GM18511 (cell line): Measurements from ENCODE around the gene STK17A.
"Not testable (repeated sequence)": the region's sequence is repeated elsewhere in the genome, so short reads cannot be mapped to it uniquely, and the experiment has no call there.

ENCODE experiments used
- ATAC-seq: cut with Tn5 transposase; IDR thresholded peaks from one replicate; pipeline ENCODE4 v1.9.1; 2021; ENCODE audit warnings: mild to moderate bottlenecking, moderate library complexity; ENCODE audit not compliant: unreplicated experiment

The STK17A gene

GRCh38 chr7:43593010-43593409, 10.1 kb downstream of the STK17A start:
- ATAC-seq: no peak

GRCh38 chr7:43594020-43594419, 11.1 kb downstream of the STK17A start:
- ATAC-seq: no peak

- not testable (repeated sequence) for ATAC-seq
These were observed 13.5 kb downstream of the STK17A start for GRCh38 chr7:43596426-43596825.

GRCh38 chr7:43600056-43600455, 17.1 kb downstream of the STK17A start:
- no peak for ATAC-seq

- ATAC-seq: no peak
These were observed 19.3 kb downstream of the STK17A start for GRCh38 chr7:43602256-43602655.

- no peak for ATAC-seq
These were observed 21.3 kb downstream of the STK17A start for GRCh38 chr7:43604251-43604650.

GRCh38 chr7:43609097-43609496, 26.2 kb downstream of the STK17A start:
- no peak for ATAC-seq

GRCh38 chr7:43612128-43612527, 29.2 kb downstream of the STK17A start:
- ATAC-seq: no peak

- ATAC-seq: peak; percentile 81
These were observed 30.0 kb downstream of the STK17A start for GRCh38 chr7:43612599-43613589.

- ATAC-seq: no peak
These were observed 32.7 kb downstream of the STK17A start for GRCh38 chr7:43615558-43616145.

- no peak for ATAC-seq
These were observed 34.1 kb downstream of the STK17A start for GRCh38 chr7:43616977-43617376.

GRCh38 chr7:43618073-43618472, 35.2 kb downstream of the STK17A start:
- ATAC-seq: no peak

- ATAC-seq: no peak
These were observed 36.5 kb downstream of the STK17A start for GRCh38 chr7:43619213-43620012.

- ATAC-seq: no peak
These were observed 39.0 kb downstream of the STK17A start for GRCh38 chr7:43621729-43622448.

- no peak for ATAC-seq
These were observed 41.2 kb downstream of the STK17A start for GRCh38 chr7:43624156-43624555.

- peak; percentile 77 for ATAC-seq
These were observed 42.5 kb downstream of the STK17A start for GRCh38 chr7:43625453-43625852.

- no peak for ATAC-seq
These were observed 43.1 kb downstream of the STK17A start for GRCh38 chr7:43625980-43626379.

- no peak for ATAC-seq
These were observed 43.8 kb downstream of the STK17A start for GRCh38 chr7:43626695-43627094.

- ATAC-seq: not testable (repeated sequence)
These were observed 44.9 kb downstream of the STK17A start for GRCh38 chr7:43627798-43628197.

GRCh38 chr7:43628431-43628830, 45.5 kb downstream of the STK17A start:
- no peak for ATAC-seq

GRCh38 chr7:43629857-43630256, 46.9 kb downstream of the STK17A start:
- ATAC-seq: no peak
